RWPE2 (cell line): ENCODE results near the gene SP3.

Experiments
- ATAC-seq: fragments of 200-7000 bp; cut with Tn5 transposase; 3 replicates; pipeline ENCODE4 v1.9.1; 2021; ENCODE audit warnings: low read depth
- DNase-seq: peaks from one replicate; pipeline ENCODE4 v3.0.0-alpha.2; 2020; ENCODE audit warnings: low spot score
- H3K27ac ChIP-seq: fragments of 450-650 bp; 2 replicates; pipeline ENCODE4 v1.5.1; 2017; ENCODE audit warnings: mild to moderate bottlenecking; ENCODE audit not compliant: poor library complexity, severe bottlenecking
- H3K27me3 ChIP-seq: fragments of 250-450 bp; sonication (Bioruptor Pico); 2 replicates; pipeline ENCODE4 v1.5.1; 2021; ENCODE audit warnings: mild to moderate bottlenecking, moderate library complexity; ENCODE audit not compliant: insufficient read depth, poor library complexity, severe bottlenecking
- H3K36me3 ChIP-seq: fragments of 250-450 bp; sonication (Bioruptor Pico); 2 replicates; pipeline ENCODE4 v1.5.1; 2020; ENCODE audit warnings: low read depth, mild to moderate bottlenecking, moderate library complexity
- H3K4me1 ChIP-seq: fragments of 250-450 bp; sonication (Bioruptor Pico); 2 replicates; pipeline ENCODE4 v1.5.1; 2021; ENCODE audit warnings: mild to moderate bottlenecking, moderate library complexity; ENCODE audit not compliant: insufficient read depth, poor library complexity, severe bottlenecking
- H3K4me3 ChIP-seq: fragments of 250-450 bp; sonication (Bioruptor Pico); 2 replicates; pipeline ENCODE4 v1.5.1; 2021; ENCODE audit warnings: mild to moderate bottlenecking, moderate library complexity; ENCODE audit not compliant: severe bottlenecking
- H3K9me3 ChIP-seq: fragments of 250-450 bp; sonication (Bioruptor Pico); 2 replicates; pipeline ENCODE4 v1.5.1; 2021; ENCODE audit warnings: mild to moderate bottlenecking, moderate library complexity; ENCODE audit not compliant: severe bottlenecking
- CTCF ChIP-seq: fragments of 450-650 bp; IDR thresholded peaks from one replicate; pipeline ENCODE4 v1.5.1; 2017; ENCODE audit warnings: mild to moderate bottlenecking, moderate library complexity; ENCODE audit not compliant: poor library complexity, severe bottlenecking

SP3 gene

GRCh38 chr2:173866874-173867618 is 98.1 kb downstream of the SP3 start:
- no peak overlapping the region for H3K4me3 ChIP-seq
- H3K9me3 ChIP-seq: no peaks in the 10 kb centered on the region
- H3K36me3 ChIP-seq: no peaks in the 10 kb centered on the region
- TF ChIP-seq CTCF: no peak
- H3K4me1 ChIP-seq: no peaks in the 10 kb centered on the region
- no peak overlapping the region for H3K27ac ChIP-seq
- DNase-seq (no peak), ATAC-seq (no peak)
- no peaks in the 10 kb centered on the region for H3K27me3 ChIP-seq

- Histone ChIP-seq H3K27ac (no peak overlapping the region), H3K4me1 (no peaks in the 10 kb centered on the region), H3K4me3 (no peak overlapping the region), H3K36me3 (no peaks in the 10 kb centered on the region), H3K9me3 (no peaks in the 10 kb centered on the region), H3K27me3 (no peaks in the 10 kb centered on the region)
- TF ChIP-seq CTCF: no peak
- DNase-seq (no peak), ATAC-seq (no peak)
Measured at GRCh38 chr2:173865971-173866873, 99.0 kb downstream of the SP3 start.

GRCh38 chr2:173862612-173863217 is 102.5 kb downstream of the SP3 start:
- TF ChIP-seq CTCF: no peak
- DNase-seq: no peak
- no peaks in the 10 kb centered on the region for H3K27me3 ChIP-seq
- H3K9me3 ChIP-seq: no peaks in the 10 kb centered on the region
- H3K27ac ChIP-seq: no peak overlapping the region
- no peaks in the 10 kb centered on the region for H3K4me1 ChIP-seq
- no peaks in the 10 kb centered on the region for H3K36me3 ChIP-seq
- H3K4me3 ChIP-seq: no peak overlapping the region
- ATAC-seq: no peak

- TF ChIP-seq CTCF: no peak
- DNase-seq: no peak
Measured at GRCh38 chr2:173860566-173860965, 104.6 kb downstream of the SP3 start.

More at GRCh38 chr2:173860566-173860965, 104.6 kb downstream of the SP3 start:
- Histone ChIP-seq H3K4me1 (no peaks in the 10 kb centered on the region), H3K9me3 (no peaks in the 10 kb centered on the region), H3K36me3 (no peaks in the 10 kb centered on the region), H3K4me3 (no peak overlapping the region), H3K27me3 (no peaks in the 10 kb centered on the region), H3K27ac (no peak overlapping the region)
- ATAC-seq: no peak
